Upper lobe of left lung (tissue), 4 donors: Measurements from ENCODE around the gene CCNF.

ENCODE experiments used
- CTCF ChIP-seq, 6 experiments: fragments of 450-650 bp in 4 of 6; fragments of 200-600 bp in 2 of 6; sonication (generic) in 2 of 6; IDR thresholded peaks; one replicate each; pipeline ENCODE4 v1.5.1; 2016 to 2019; ENCODE audit warnings: antibody characterized with exemption in 6 of 6
- POLR2AphosphoS5 ChIP-seq, 2 donors: sonication (generic); formaldehyde crosslinking; IDR thresholded peaks; one replicate each; pipeline ENCODE4 v1.5.1; 2017; ENCODE audit warnings: antibody characterized with exemption in 2 of 2

GRCh38 chr16:2425825-2426430 is 3.3 kb upstream of the CCNF start:
- TF ChIP-seq CTCF (IDR thresholded peaks at IDR 0.05) (no peak), POLR2AphosphoS5 (IDR thresholded peaks at IDR 0.05) (no peak)
